Erythroblast (primary cell): ENCODE results near the gene WEE2.

ENCODE experiments used
- GATA1 ChIP-seq: IDR thresholded peaks from 2 replicates; pipeline ENCODE4 v1.6.1; 2011; ENCODE audit warnings: low read depth, mild to moderate bottlenecking, control low read depth, low read length, moderate library complexity
- POLR2A ChIP-seq: IDR thresholded peaks from 2 replicates; pipeline ENCODE4 v1.6.1; 2011; ENCODE audit warnings: mild to moderate bottlenecking, low read length

DNA sequence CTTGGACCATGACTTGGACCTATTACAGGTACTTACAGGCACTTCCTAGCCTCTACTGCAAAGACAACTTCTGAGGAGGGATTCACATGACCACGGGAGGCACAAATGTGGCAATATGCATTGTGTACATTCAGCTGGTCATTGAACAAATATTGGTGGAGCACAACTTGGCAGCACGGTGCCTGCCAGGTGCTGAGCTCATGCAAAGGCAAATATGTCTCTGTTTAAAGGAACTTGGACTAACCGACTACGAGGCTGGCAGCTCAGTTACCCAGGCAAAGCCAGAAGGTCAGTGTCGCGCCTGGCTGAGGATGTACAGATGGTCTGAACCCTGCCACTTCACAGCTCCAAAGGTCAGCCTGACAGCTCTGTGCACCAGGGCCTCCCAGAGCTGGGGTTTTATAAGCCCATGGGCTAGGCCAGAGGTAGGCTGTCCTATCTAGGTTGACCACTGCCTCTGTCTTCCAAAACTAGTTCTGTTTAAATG is 12.3 kb upstream of the WEE2 start:
- TF ChIP-seq POLR2A = no peak
- TF ChIP-seq GATA1 = no peak
